ENCODE results near the gene ZNF277.

Gene ZNF277

GRCh38 chr7:112336936-112337576 is 130.6 kb downstream of the ZNF277 start:
- H3K9ac ChIP-seq: no peak overlapping the region
- no peaks in the 10 kb centered on the region for H3K79me2 ChIP-seq (ENCODE audit: insufficient read depth, low read depth)
- no peaks in the 10 kb centered on the region for H3K36me3 ChIP-seq (ENCODE audit: insufficient read depth)
- H4K20me1 ChIP-seq (ENCODE audit: insufficient read depth): no peaks in the 10 kb centered on the region
- H3K27ac ChIP-seq: no peak overlapping the region
- no peaks in the 10 kb centered on the region for H3K4me1 ChIP-seq (ENCODE audit: low read depth, poor library complexity, severe bottlenecking)
- H3K27me3 ChIP-seq (ENCODE audit: insufficient read depth, low read depth): no peaks in the 10 kb centered on the region
- H3K4me2 ChIP-seq: no peak overlapping the region
- H3K4me3 ChIP-seq (IDR thresholded peaks at IDR 0.05; ENCODE audit: insufficient read depth, low read depth, low read length): no peak overlapping the region
- H2AFZ ChIP-seq (ENCODE audit: low read depth): no peak overlapping the region
- no peak for TF ChIP-seq CTCF (conservative IDR thresholded peaks at IDR 0.05; ENCODE audit: low read depth, low read length)

GRCh38 chr7:112337892-112338291 is 131.4 kb downstream of the ZNF277 start:
- H3K4me1 ChIP-seq (ENCODE audit: low read depth, poor library complexity, severe bottlenecking): no peaks in the 10 kb centered on the region
- H3K4me2 ChIP-seq: no peak overlapping the region
- no peaks in the 10 kb centered on the region for H3K36me3 ChIP-seq (ENCODE audit: insufficient read depth)
- H3K79me2 ChIP-seq (ENCODE audit: insufficient read depth, low read depth): no peaks in the 10 kb centered on the region
- H2AFZ ChIP-seq (ENCODE audit: low read depth): no peak overlapping the region
- H3K9ac ChIP-seq: no peak overlapping the region
- no peaks in the 10 kb centered on the region for H3K27me3 ChIP-seq (ENCODE audit: insufficient read depth, low read depth)
- TF ChIP-seq CTCF (conservative IDR thresholded peaks at IDR 0.05; ENCODE audit: low read depth, low read length): no peak
- H4K20me1 ChIP-seq (ENCODE audit: insufficient read depth): no peaks in the 10 kb centered on the region
- H3K27ac ChIP-seq: no peak overlapping the region
- no peak overlapping the region for H3K4me3 ChIP-seq (IDR thresholded peaks at IDR 0.05; ENCODE audit: insufficient read depth, low read depth, low read length)

GRCh38 chr7:112338786-112339185 is 132.3 kb downstream of the ZNF277 start:
- Histone ChIP-seq H3K4me2 (no peak overlapping the region), H3K4me1 (ENCODE audit: low read depth, poor library complexity, severe bottlenecking) (no peaks in the 10 kb centered on the region), H3K27me3 (ENCODE audit: insufficient read depth, low read depth) (no peaks in the 10 kb centered on the region), H3K4me3 (IDR thresholded peaks at IDR 0.05; ENCODE audit: insufficient read depth, low read depth, low read length) (no peak overlapping the region), H2AFZ (ENCODE audit: low read depth) (no peak overlapping the region), H3K9ac (no peak overlapping the region), H3K79me2 (ENCODE audit: insufficient read depth, low read depth) (no peaks in the 10 kb centered on the region), H3K27ac (no peak overlapping the region), H3K36me3 (ENCODE audit: insufficient read depth) (no peaks in the 10 kb centered on the region), H4K20me1 (ENCODE audit: insufficient read depth) (no peaks in the 10 kb centered on the region)
- no peak for TF ChIP-seq CTCF (conservative IDR thresholded peaks at IDR 0.05; ENCODE audit: low read depth, low read length)

- no peak overlapping the region for H3K27ac ChIP-seq
- no peak for TF ChIP-seq CTCF (conservative IDR thresholded peaks at IDR 0.05; ENCODE audit: low read depth, low read length)
Observed at GRCh38 chr7:112341464-112341863, 135.0 kb downstream of the ZNF277 start.

More at GRCh38 chr7:112341464-112341863, 135.0 kb downstream of the ZNF277 start:
- Histone ChIP-seq H3K9ac (no peak overlapping the region), H4K20me1 (ENCODE audit: insufficient read depth) (no peaks in the 10 kb centered on the region), H3K36me3 (ENCODE audit: insufficient read depth) (no peaks in the 10 kb centered on the region), H3K4me2 (no peak overlapping the region), H3K27me3 (ENCODE audit: insufficient read depth, low read depth) (no peaks in the 10 kb centered on the region), H3K79me2 (ENCODE audit: insufficient read depth, low read depth) (no peaks in the 10 kb centered on the region), H3K4me1 (ENCODE audit: low read depth, poor library complexity, severe bottlenecking) (no peaks in the 10 kb centered on the region), H3K4me3 (IDR thresholded peaks at IDR 0.05; ENCODE audit: insufficient read depth, low read depth, low read length) (no peak overlapping the region), H2AFZ (ENCODE audit: low read depth) (no peak overlapping the region)

All from KMS-11 (cell line).